GM19452 (cell line): ENCODE data around the gene FIGNL2.
"Not testable (repeated sequence)": the region's sequence is repeated elsewhere in the genome, so short reads cannot be mapped to it uniquely, and the experiment has no call there.

Source experiments
- ATAC-seq: cut with Tn5 transposase; IDR thresholded peaks from one replicate; pipeline ENCODE4 v1.9.1; 2021; ENCODE audit not compliant: unreplicated experiment

The FIGNL2 gene

GRCh38 chr12:51818566-51819300, 29.8 kb downstream of the FIGNL2 start:
- no peak for ATAC-seq

GRCh38 chr12:51818086-51818485, 30.4 kb downstream of the FIGNL2 start:
- no peak for ATAC-seq

DNA sequence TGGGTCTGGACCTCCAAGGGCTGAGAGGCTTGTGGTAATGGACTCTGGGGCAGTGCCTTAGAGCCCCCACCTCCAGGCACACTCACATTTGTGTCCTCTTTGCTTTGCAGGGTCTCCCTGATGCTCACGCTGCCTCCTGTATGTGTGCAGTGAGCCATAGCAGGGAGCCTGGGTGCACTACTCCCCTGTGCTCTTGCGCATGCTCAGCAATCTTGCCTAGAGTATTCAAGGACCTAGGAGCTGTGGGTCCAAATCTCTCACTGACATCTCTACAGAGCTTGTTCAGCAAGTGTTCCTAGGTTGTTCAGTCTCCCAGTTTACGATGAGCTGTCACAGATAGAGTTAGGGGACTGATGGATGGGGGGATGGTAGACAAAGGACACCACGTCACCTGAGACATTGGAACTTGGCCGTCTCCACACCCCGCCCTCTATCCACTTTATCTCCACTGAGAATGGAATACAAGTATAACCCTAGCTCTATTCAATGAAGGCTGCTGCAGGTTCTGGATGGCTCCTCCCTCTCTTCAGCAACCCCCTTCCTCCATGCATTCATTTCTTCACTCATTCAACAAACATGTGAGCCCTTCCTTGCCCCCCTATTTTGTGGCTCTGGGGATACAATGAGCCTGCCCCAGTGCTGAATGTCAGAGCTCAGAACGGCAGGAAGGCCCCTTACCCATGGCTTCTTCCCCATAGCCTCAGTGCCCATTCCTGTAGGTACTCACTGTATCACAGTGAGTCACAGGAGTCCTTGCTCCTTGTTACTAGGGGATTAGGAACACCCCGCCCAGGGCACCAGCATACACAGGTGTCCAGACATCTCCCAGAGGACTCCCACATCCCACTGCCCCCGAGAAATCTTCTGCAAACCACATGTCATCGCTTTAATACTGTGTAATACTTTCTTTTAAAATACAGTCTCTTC, 31.2 kb downstream of the FIGNL2 start:
- ATAC-seq: no peak

DNA sequence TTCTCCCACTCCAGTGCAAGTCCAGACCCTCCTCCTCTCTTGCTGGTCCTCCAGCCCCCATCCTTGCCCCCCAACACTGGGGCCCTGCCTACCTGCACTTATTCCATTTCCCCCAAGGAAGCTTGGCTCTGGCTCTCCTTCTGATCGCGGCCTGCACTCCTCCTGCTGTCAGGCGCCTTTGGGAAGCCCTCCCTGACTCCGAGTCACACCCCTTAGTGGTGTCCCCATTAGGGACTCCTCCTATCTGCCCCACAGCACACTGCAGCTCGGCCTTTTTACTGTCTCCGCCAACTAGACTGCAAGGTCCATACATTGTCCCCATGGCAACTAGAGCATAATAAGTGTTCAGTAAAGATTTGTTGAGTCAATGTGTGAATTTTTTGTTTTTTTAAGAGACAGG, 32.9 kb downstream of the FIGNL2 start:
- ATAC-seq: no peak

- ATAC-seq: no peak
Measured at GRCh38 chr12:51814311-51815088, 34.0 kb downstream of the FIGNL2 start.

GRCh38 chr12:51813931-51814310, 34.6 kb downstream of the FIGNL2 start:
- ATAC-seq: no peak

- no peak for ATAC-seq
Measured at GRCh38 chr12:51812871-51813270, 35.6 kb downstream of the FIGNL2 start.

DNA sequence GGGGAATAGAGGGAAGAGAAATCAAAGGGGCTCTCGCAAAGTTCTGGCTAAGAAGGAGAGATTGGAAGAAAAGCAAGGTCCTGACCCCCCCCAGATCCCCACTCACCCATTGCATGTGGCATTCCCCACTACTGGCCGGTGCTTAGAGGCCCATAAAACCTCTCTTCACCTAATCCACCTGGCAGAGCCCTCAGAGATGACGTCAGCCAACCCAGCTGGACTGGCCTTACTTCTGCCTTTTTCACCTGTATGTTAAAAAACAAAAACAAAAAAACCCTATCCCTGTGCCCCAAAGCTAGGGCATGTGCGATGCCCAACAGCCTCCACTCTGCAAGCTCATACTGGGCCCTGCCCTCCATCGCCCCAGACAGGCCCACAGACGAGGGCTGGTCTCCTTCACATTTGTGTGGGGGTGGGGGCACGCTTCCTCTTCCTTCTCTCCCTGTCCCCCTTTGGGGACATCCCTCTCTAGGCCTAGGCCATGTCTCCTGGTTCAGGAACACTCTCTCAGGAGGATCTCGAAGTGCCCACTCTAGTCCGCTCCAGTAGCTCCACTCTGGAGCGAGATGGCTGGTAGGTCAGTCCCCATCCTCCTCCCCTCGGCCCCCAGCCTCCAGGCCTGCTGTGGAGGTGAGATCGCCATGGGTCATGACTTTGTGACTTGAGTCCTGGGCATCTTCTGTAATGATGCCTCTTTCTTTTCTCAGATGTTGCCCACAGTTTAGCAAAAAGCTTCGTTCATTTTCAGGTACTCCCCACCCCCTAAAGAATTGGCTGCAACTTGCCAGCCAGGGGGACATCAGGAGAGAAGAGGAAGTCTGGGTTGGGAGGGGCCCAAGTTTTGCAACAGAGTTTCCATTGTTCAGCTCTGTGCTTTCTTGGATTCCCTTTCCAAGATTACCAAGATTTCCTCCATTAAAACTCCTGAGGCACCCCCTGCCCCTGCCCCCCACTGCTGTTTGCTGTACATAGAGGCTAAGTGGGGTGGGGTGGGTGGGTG, 37.0 kb downstream of the FIGNL2 start:
- ATAC-seq: no peak

GRCh38 chr12:51809193-51809592, 39.3 kb downstream of the FIGNL2 start:
- no peak for ATAC-seq

DNA sequence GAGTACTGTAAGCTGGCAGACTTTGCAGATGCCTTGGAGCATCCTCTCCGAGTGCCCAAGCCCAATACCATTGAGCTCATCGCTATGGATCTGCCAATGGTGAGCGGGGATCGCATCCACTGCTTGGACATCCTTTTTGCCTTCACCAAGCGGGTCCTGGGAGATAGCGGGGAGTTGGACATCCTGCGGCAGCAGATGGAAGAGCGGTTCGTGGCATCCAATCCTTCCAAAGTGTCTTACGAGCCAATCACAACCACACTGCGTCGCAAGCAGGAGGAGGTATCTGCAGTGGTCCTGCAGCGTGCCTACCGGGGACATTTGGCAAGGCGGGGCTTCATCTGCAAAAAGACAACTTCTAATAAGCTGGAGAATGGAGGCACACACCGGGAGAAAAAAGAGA, 41.6 kb downstream of the FIGNL2 start:
- ATAC-seq: no peak

GRCh38 chr12:51801027-51801426, 47.5 kb downstream of the FIGNL2 start:
- ATAC-seq: no peak

GRCh38 chr12:51798501-51798900, 50.0 kb downstream of the FIGNL2 start:
- ATAC-seq: no peak

DNA sequence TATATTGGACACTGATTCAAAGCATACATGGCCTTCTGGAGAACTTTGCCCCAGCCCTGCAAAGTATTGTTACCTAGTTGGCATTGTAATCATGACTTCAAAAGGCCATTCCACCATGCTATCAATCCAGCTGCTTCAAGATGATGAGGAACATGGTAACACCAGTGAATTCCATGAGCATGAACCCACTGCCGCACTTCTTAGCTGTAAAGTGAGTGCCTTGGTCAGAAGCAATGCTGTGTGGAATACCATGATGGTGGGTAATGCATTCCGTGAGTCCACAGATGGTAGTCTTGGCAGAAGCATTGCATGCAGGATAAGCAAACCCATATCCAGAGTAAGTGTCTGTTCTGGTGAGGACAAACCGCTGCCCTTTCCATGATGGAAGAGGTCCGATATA, 50.5 kb downstream of the FIGNL2 start:
- ATAC-seq: not testable (repeated sequence)

DNA sequence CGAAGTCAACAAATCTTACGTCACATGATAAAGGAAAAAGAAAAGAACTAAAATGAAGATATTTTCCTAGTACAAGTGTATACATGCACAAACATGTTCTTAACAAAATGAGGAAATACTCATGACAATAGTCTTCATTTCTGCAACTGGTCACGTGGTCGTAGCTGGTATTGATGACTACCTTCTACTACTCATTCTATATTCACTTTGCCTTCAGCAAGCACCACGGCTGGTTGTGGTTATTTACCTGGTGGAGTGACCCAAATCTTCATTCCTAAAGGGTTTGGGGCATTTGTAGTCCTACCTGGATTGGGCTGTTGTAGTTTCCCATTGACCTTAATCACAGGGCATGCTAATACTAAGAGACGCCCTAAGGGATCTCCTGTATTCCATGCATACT, 51.2 kb downstream of the FIGNL2 start:
- no peak for ATAC-seq

- ATAC-seq: no peak
Measured at GRCh38 chr12:51793201-51793600, 55.3 kb downstream of the FIGNL2 start.

GRCh38 chr12:51792417-51792816, 56.1 kb downstream of the FIGNL2 start:
- ATAC-seq: no peak

- ATAC-seq: no peak
Measured at GRCh38 chr12:51788876-51789275, 59.6 kb downstream of the FIGNL2 start.

DNA sequence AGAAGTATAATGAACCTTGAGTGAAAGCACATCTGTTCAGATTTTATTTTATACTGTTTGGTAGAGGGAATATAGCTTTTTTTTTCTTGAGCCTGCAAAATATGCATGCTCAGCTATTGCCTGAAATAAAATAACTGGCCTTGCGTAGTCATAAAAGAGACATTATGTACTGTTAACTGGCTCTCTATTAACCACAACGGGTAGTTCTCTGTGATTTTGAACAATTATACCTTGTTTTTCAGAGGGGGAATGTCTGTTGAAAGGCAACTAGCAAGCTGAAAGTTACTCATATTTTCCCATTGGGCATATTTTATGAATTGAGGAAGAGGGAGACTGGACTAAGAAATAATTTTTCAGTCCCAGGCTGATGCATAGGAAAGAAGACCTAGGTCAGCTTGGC, 62.6 kb downstream of the FIGNL2 start:
- ATAC-seq: no peak

GRCh38 chr12:51784688-51785087, 63.8 kb downstream of the FIGNL2 start:
- ATAC-seq: no peak

- no peak for ATAC-seq
Measured at GRCh38 chr12:51779876-51780275, 68.6 kb downstream of the FIGNL2 start.
